ENCODE data around the gene IGSF9. TPM values are rescaled to one million over a fixed set of nuclear protein-coding genes. Genes with fewer than 3 reads are reported as not detected.

Gene IGSF9
- total RNA-seq, 1 experiment from 2014 or later = 7.1 TPM

- TF ChIP-seq CTCF (conservative IDR thresholded peaks at IDR 0.05; ENCODE audit: low read depth, low read length) (no peak), EZH2 (IDR thresholded peaks at IDR 0.05; ENCODE audit: borderline replicate concordance, low read depth, low read length, poor library complexity, severe bottlenecking) (no peak)
- no peak for DNase-seq (ENCODE audit: low spot score)
- ChIA-PET CTCF (no interaction called here), POLR2A (ENCODE audit: low non-redundant PET) (no interaction called here)
- H3K27me3 ChIP-seq (replicated peaks; ENCODE audit: insufficient read depth, low read depth, low read length, poor library complexity) = no peaks in the 10 kb centered on the region
- BruUV-seq (replicated peaks) = no TSS peak
- H3K4me3 ChIP-seq (ENCODE audit: low read depth, low read length, poor library complexity, severe bottlenecking) = no peak overlapping the region
- intact Hi-C loops (cut with micrococcal nuclease; ENCODE audit: unreplicated experiment) = no loop called here
- H3K27ac ChIP-seq (ENCODE audit: low read depth, low read length, poor library complexity, severe bottlenecking) = no peak overlapping the region
- H3K4me1 ChIP-seq (ENCODE audit: insufficient read depth, low read length, poor library complexity, severe bottlenecking) = peaks cover 19% of the 10 kb centered on the region
- H3K36me3 ChIP-seq (ENCODE audit: insufficient read depth, low read length, poor library complexity, severe bottlenecking) = no peaks in the 10 kb centered on the region
- H3K9me3 ChIP-seq (ENCODE audit: low read depth, low read length, poor library complexity, severe bottlenecking) = no peaks in the 10 kb centered on the region
Observed at GRCh38 chr1:159928491-159929050, 16.8 kb downstream of the IGSF9 start.

- Histone ChIP-seq H3K27ac (ENCODE audit: low read depth, low read length, poor library complexity, severe bottlenecking) (no peak overlapping the region), H3K4me1 (ENCODE audit: insufficient read depth, low read length, poor library complexity, severe bottlenecking) (peaks cover 23% of the 10 kb centered on the region), H3K4me3 (ENCODE audit: low read depth, low read length, poor library complexity, severe bottlenecking) (no peak overlapping the region), H3K36me3 (ENCODE audit: insufficient read depth, low read length, poor library complexity, severe bottlenecking) (no peaks in the 10 kb centered on the region), H3K27me3 (replicated peaks; ENCODE audit: insufficient read depth, low read depth, low read length, poor library complexity) (no peaks in the 10 kb centered on the region), H3K9me3 (ENCODE audit: low read depth, low read length, poor library complexity, severe bottlenecking) (no peaks in the 10 kb centered on the region)
- no TSS peak for BruUV-seq (replicated peaks)
- TF ChIP-seq CTCF (conservative IDR thresholded peaks at IDR 0.05; ENCODE audit: low read depth, low read length) = no peak
- no peak for TF ChIP-seq EZH2 (IDR thresholded peaks at IDR 0.05; ENCODE audit: borderline replicate concordance, low read depth, low read length, poor library complexity, severe bottlenecking)
- intact Hi-C loops (cut with micrococcal nuclease; ENCODE audit: unreplicated experiment) = no loop called here
- CTCF ChIA-PET = no interaction called here
- DNase-seq (ENCODE audit: low spot score) = no peak
- POLR2A ChIA-PET (ENCODE audit: low non-redundant PET) = interaction anchor here (0.6 kb wide), 1 partner anchor 652 kb away, joined by 7 read pairs; no protein-coding TSS in a partner anchor
Observed at GRCh38 chr1:159927849-159928431, 17.5 kb downstream of the IGSF9 start.

- DNase-seq (ENCODE audit: low spot score) = no peak
- Histone ChIP-seq H3K4me3 (ENCODE audit: low read depth, low read length, poor library complexity, severe bottlenecking) (no peak overlapping the region), H3K27me3 (replicated peaks; ENCODE audit: insufficient read depth, low read depth, low read length, poor library complexity) (no peaks in the 10 kb centered on the region), H3K36me3 (ENCODE audit: insufficient read depth, low read length, poor library complexity, severe bottlenecking) (no peaks in the 10 kb centered on the region), H3K27ac (ENCODE audit: low read depth, low read length, poor library complexity, severe bottlenecking) (no peak overlapping the region), H3K9me3 (ENCODE audit: low read depth, low read length, poor library complexity, severe bottlenecking) (no peaks in the 10 kb centered on the region), H3K4me1 (ENCODE audit: insufficient read depth, low read length, poor library complexity, severe bottlenecking) (peaks cover 21% of the 10 kb centered on the region)
- BruUV-seq (replicated peaks) = no TSS peak
- POLR2A ChIA-PET (ENCODE audit: low non-redundant PET) = interaction anchor here (0.6 kb wide), 1 partner anchor 651 kb away, joined by 7 read pairs; no protein-coding TSS in a partner anchor
- intact Hi-C loops (cut with micrococcal nuclease; ENCODE audit: unreplicated experiment) = no loop called here
- TF ChIP-seq CTCF (conservative IDR thresholded peaks at IDR 0.05; ENCODE audit: low read depth, low read length) (no peak), EZH2 (IDR thresholded peaks at IDR 0.05; ENCODE audit: borderline replicate concordance, low read depth, low read length, poor library complexity, severe bottlenecking) (no peak)
- CTCF ChIA-PET = no interaction called here
Observed at GRCh38 chr1:159927211-159927848, 18.1 kb downstream of the IGSF9 start.
